GM19025 (cell line): Measurements from ENCODE around the gene CTNNBL1.
"Not testable (repeated sequence)": the region's sequence is repeated elsewhere in the genome, so short reads cannot be mapped to it uniquely, and the experiment has no call there.

Experiments used
- ATAC-seq: cut with Tn5 transposase; IDR thresholded peaks from one replicate; pipeline ENCODE4 v1.9.1; 2021; ENCODE audit warnings: mild to moderate bottlenecking, low read depth, moderate library complexity; ENCODE audit not compliant: unreplicated experiment

CTNNBL1 gene

GRCh38 chr20:37693635-37694626 is at the start of gene CTNNBL1:
Gene CTNNBL1 (plus strand): TSS chr20:37694030. CDS start chr20:37694123, 93 bp downstream.
- peak; percentile 73 for ATAC-seq

GRCh38 chr20:37644605-37645004 is 49.2 kb upstream of the CTNNBL1 start:
- no peak for ATAC-seq

- no peak for ATAC-seq
Observed at GRCh38 chr20:37647946-37648345, 45.9 kb upstream of the CTNNBL1 start.

- ATAC-seq: no peak
Observed at GRCh38 chr20:37649017-37649416, 44.8 kb upstream of the CTNNBL1 start.

- ATAC-seq: no peak
Observed at GRCh38 chr20:37649676-37650370, 44.0 kb upstream of the CTNNBL1 start.

- no peak for ATAC-seq
Observed at GRCh38 chr20:37650661-37651060, 43.2 kb upstream of the CTNNBL1 start.

GRCh38 chr20:37651932-37652331 is 41.9 kb upstream of the CTNNBL1 start:
- no peak for ATAC-seq

- ATAC-seq: no peak
Observed at GRCh38 chr20:37656945-37657344, 36.9 kb upstream of the CTNNBL1 start.

- no peak for ATAC-seq
Observed at GRCh38 chr20:37657924-37658804, 35.7 kb upstream of the CTNNBL1 start.

GRCh38 chr20:37661519-37661918 is 32.3 kb upstream of the CTNNBL1 start:
- ATAC-seq: no peak

GRCh38 chr20:37662308-37662707 is 31.5 kb upstream of the CTNNBL1 start:
- ATAC-seq: no peak

- not testable (repeated sequence) for ATAC-seq
Observed at GRCh38 chr20:37664595-37664994, 29.2 kb upstream of the CTNNBL1 start.

- no peak for ATAC-seq
Observed at GRCh38 chr20:37668166-37668565, 25.7 kb upstream of the CTNNBL1 start.

GRCh38 chr20:37669062-37669772 is 24.6 kb upstream of the CTNNBL1 start:
- no peak for ATAC-seq

- ATAC-seq: no peak
Observed at GRCh38 chr20:37669773-37670236, 24.0 kb upstream of the CTNNBL1 start.

- ATAC-seq: no peak
Observed at GRCh38 chr20:37670351-37670791, 23.5 kb upstream of the CTNNBL1 start.

GRCh38 chr20:37672143-37672542 is 21.7 kb upstream of the CTNNBL1 start:
- ATAC-seq: no peak

GRCh38 chr20:37673444-37673843 is 20.4 kb upstream of the CTNNBL1 start:
- no peak for ATAC-seq

GRCh38 chr20:37676440-37676839 is 17.4 kb upstream of the CTNNBL1 start:
- ATAC-seq: no peak
